ENCODE results near the gene CCDC78. TPM values are rescaled to one million over a fixed set of nuclear protein-coding genes. Genes with fewer than 3 reads are reported as not detected.

Gene CCDC78
- 0.94 and 2.1 TPM in 2 replicates for total RNA-seq

DNA sequence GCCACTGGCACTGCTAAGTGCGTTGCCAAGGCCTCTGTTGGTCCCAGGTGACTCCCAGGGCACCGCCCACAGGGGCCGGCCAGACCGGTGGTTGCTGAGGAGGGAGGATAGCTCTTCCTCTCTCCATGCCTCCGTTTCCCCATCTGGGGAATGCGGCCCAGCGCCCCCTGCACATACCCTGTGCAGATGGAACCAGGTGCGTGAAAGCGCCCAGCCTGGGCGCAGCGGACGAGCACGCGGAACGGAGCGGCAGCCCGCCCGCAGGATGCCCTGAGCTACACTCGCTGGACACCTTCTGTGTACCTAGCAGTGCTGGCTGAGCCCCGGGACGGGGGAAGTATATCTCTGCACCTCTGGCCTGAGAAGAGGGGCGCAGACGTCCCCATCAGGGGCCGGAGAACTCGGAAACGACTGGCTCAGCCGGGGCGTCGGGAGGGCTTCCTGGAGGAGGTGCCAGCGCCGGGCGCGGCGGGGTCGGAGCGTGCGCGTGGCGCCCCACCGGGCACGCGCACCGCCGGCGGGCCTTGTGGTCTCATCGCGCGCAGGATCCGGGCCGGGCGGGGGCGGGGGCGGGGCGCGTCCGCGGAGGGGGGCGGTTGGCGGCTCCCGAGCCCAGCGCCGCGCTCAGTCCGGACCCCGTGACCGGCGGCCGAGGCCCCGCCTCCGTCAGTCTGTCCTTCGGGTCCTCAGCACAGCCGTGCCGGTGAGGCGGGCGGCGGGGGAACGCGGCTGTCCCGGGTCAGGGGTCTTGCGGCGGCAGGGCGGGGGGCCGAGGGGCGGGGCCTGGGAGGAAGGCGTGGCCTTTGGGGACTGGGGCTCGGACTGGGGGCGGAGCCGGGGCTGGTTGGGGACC lies at the start of gene CCDC78, which contains the start of gene HAGHL:
TSS of gene CCDC78 (minus strand) at position 6 of the 853 bp plus-strand sequence. CDS start 76 bp downstream, outside the sequence.
TSS of gene HAGHL (plus strand) at position 669 of the 853 bp plus-strand sequence. CDS start 404 bp downstream, outside the sequence.

DNA sequence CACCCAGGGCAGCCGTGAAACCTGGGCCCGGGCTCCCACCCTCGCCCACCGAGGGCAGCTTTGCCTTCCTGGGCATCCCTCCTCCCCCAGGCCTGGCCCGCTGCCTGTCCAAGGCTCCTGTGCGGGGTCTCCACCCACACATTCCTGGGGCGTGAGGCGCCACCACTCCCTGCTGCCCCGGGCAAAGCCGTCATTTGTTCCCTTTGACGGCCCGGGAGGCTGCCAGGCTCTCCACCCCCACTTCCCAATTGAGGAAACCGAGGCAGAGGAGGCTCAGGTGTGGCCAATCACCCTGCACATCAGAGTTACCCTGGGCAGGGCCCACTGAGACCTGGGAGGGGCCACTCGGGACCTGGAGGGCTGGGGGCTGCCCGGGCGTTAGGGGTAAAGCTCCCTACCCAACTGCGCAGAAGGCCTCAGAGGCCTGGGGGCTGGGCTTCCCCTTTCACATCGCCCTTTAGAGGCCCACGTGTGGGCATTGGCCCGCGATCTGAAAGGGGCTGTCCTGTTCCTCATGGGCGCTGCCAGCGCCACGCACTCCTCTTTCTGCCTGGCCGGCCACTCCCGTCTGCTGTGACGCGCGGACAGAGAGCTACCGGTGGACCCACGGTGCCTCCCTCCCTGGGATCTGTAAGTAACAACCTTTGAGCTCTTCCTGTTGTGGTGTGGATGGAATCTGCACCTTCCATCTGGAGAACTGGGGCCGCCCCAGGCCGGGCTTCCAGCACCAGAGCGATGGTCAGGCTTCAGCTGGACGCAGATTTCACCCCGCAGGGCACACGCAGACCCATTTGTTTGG lies 34.5 kb upstream of the CCDC78 start, which contains the start of gene MSLN:
TSS of gene MSLN (plus strand) at position 190 of the 799 bp plus-strand sequence. CDS start 1,947 bp downstream, outside the sequence.

DNA sequence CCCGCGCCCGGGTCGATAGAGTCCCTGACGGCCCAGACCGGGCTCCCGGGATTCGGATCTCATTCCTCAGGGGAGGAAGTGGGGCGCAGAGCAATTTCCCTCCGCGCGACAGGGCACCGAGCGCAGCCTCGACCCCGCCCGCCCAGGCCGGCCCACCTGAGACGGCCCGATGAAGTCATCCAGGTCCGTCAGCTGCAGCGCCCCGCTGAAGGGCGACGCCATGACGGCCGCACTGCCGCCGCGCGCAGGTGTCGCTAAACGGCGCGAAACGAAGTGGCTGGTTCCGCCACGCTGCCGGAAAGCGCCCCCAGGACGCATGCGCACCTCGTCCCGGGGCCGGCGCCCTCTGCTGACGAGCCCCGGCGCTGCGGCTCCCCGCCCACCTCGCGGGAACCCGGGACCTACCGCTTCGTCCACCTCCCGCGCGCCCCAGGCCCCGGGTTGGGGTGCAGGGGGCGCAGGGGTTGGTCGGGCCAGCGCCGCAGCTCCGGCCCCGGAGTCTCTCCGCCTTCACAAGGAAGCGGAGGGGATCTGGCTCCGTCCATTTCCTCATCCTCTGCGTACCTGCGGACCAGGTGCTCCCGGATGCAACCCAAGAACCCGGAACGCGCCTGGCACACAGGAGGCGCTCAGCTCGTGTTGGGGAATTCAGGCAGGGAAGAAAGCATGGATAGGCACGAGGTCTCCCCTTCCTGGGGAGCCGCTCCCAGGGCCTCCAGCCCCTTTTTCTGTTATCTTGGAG lies 14.7 kb upstream of the CCDC78 start, which contains the start of gene CIAO3:
TSS of gene CIAO3 (minus strand) at position 234 of the 742 bp plus-strand sequence. CDS start at position 222, 12 bp downstream.

DNA sequence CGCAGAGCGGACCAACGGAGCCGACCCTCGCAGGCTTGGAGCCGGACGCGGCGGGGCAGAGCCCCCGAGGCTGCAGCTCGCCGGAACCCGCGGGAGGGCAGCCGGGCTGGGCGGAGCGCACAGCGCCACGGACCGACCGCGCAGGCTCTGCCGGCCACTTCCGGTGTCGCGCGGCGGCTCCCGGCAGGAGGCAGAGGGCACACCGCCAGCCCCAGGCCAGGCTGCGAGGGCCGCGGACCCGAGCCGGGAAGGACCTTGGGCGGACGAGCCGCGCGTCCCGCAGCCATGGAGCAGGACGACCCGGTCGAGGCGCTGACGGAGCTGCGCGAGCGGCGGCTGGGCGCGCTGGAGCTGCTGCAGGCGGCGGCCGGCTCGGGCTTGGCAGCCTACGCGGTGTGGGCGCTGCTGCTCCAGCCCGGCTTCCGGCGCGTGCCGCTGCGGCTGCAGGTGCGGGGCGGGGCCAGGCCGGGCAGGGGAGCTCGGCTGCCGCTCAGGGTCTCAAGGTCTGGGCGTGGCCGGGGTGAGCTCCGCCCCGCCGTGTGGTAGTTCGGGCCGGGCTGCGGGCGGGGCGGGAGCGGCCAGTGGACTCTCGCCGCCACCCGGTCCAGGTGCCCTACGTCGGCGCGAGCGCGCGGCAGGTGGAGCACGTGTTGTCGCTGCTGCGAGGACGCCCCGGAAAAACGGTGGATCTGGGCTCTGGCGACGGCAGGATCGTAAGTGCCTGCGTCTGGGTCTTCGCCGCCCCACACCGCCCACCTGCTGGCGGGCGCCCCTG lies 5.1 kb downstream of the CCDC78 start, which contains the start of gene ANTKMT:
TSS of gene ANTKMT (plus strand) at position 157 of the 775 bp plus-strand sequence. CDS start at position 286, 129 bp downstream.

DNA sequence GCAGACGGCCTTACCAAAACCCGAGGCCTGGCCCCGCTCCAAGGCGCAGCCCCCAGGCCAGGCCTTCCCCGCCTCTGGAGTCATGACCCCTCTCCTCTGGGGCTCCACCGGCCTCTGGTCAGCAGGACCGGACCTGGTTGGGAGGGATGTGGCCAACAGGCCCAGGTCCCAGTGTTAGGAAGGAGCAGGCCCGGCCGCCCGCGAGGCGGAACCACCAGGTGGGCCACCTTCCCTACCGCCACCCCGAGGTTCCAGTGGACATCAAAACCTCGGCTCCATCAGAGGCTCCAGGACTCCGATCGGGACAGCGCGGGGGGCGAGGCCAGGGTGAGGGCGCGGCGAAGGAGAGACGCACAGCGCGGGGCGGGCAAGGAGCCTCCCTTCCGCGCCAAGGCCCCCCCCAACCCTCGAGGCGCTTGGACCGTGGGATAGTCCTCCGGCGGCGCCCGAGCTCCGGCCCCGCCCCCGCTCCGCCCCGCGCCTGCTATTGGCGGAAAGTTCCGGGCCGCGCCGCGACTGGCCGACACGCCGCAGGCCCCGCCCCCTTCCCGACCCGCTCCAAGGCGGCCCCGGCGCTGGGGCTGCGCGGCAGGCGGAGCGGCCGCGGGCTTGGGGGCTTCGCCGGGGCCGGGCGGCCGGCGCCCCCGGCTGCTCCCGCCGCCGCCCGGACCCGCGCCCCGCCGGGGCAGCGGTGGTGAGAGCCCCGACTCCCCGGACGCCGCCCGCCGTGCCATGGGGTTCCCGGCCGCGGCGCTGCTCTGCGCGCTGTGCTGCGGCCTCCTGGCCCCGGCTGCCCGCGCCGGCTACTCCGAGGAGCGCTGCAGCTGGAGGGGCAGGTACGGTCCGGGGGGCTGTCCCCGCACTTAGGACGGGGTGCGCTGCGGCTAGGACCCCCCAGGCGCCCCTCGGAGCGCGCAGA lies 11.4 kb downstream of the CCDC78 start, which contains the start of gene METRN:
TSS of gene METRN (plus strand) at position 561 of the 919 bp plus-strand sequence. CDS start at position 733, 172 bp downstream.

DNA sequence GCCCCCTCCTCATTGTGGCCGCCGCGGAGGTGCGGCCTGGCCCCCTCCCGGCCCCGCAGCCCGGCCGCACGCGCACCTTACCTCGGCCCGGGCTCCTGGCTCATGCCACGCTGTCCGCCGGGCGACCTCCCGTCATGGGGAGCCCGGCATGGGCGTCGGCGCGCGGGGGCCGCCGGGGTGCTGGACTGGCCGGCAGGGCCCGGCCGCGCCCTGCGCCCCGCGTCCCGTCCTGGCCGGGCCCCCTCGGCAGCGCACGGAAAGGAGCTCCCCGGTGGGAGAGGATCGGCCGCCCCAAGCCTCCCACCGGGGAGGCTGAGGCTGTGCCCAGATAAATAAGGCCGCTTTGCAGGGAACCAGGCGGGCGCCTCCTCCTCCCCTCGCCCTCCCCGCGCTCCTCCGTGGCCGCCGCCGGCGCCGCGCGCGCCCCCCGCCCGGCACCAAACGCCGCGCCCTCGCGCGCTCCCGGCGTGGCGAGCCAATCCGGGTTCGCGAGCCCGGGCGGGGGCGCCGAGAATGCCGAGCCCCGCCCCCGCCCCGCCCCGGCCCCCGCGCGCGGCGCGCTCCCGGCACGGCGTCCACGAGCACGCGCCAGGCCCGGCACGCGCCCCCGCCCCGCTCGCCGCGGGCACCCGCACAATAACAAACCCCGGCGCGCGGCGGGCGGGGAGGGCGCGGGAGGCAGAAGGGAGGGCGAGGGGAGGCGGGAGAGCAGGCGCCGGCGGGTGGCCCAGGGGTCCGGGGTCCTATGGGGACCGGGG lies 20.6 kb downstream of the CCDC78 start, which contains the start of gene FBXL16:
TSS of gene FBXL16 (minus strand) at position 371 of the 758 bp plus-strand sequence. CDS start 8,396 bp downstream, outside the sequence.

DNA sequence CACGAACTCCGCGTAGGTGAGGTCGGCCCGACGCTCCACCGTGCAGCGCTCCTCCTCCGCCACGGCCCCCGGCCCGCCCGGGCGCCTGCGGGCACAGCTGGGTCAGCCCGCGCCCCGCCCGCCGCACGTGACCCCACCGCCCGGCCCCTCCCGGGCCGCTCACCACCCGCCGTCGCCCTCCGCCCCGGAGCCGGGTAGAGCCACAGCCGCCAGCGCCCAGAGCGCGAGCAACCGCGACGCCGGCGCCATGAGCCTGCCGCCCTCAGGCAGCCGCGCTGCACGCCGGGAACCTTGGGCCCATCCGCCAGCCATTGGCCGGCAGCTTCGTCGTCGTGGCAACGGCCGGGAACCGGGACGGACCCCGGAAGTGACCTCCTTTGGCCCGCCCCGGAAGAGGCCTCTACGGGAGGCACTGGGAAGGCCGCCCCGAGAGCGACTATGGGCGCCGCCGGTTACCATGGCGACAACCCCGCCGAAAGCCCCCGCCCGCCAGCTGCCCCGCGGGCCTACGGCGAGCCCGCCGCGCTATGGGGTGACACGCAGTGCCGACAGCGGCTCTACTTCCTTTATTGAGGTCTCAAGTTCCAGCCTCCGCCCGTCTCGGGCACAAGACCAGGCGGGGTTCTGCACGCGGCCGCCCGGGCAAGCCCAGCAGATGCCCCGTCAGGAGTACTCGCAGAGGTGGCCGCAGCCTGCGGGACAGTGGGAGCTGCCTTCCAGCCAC lies 42.0 kb downstream of the CCDC78 start, which contains the start of gene JMJD8:
TSS of gene JMJD8 (minus strand) at position 264 of the 724 bp plus-strand sequence. CDS start at position 249, 15 bp downstream.

DNA sequence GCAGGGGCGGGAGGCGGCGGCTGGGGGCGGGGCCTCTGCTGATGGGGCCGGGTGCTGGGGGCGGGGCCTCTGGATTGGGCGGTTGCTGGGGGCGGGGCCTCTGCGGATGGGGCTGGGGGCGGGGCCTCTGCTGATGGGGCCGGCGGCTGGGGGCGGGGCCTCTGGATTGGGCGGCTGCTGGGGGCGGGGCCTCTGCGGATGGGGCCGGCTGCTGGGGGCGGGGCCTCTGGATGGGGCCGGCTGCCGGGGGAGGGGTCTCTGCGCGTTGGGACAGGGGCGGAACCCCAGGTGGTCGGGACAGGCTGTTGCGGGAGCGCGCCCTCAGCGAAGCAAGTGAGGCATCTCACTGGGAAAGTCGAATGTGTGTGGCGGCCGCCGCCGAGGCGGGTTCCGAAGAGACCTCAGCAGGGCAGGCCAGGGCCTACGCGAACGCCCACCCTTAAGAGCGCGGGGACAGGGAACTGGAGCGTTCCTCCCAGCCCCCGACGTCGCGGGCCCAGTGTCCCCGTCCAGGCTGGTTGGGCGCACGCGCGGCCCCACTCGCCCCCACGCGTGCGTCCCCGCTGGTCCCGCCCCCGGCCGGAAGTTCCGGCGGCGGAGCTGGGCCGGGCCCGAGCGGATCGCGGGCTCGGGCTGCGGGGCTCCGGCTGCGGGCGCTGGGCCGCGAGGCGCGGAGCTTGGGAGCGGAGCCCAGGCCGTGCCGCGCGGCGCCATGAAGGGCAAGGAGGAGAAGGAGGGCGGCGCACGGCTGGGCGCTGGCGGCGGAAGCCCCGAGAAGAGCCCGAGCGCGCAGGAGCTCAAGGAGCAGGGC lies 46.2 kb downstream of the CCDC78 start, which contains the start of gene STUB1:
TSS of gene STUB1 (plus strand) at position 597 of the 811 bp plus-strand sequence. CDS start at position 713, 116 bp downstream.

DNA sequence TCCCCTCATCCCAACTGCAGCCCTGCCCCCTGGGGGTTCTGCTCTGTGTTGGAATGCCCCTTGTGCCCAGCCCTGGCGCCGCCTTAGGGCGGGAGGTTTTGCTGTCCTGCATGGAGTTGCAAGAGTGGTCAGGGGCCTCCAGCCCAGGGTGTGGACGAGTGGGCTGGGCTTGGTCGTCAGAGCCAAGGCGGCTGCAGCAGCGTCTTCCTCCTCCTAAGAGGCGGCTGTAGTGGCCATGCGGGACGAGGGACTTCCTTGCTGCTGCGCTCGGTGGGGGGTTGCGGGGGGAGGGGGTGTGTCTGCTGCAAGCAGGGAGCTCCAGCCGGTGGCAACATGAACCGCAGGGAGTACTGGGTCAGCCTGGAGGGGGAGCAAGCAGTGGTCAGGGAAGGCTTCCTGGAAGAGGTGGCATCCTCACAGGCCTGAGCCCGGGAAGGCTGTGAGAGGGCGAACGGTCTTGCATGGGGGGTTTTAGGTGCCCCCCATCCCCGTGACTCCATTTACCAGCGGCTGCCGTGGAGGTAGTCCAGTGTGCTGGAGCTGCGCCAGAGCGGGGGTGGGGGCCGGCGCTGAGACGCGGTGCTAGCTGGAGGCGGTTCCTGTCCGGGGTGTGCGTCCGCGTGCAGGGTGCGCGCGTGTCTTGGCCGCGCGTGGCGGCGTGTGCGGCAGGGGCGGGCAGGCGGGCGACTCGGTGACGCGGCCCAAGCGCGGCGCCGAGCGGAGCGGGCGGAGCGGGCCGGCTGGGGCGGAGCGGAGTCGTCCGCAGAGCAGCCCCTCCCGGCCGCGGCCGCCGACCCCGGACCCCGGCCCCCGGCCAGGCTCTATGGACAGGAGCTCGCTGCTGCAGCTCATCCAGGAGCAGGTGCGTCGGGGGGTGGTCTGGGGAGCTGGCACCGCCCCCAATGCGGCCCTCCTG lies 51.0 kb downstream of the CCDC78 start, which contains the start of gene RHBDL1:
TSS of gene RHBDL1 (plus strand) at position 704 of the 916 bp plus-strand sequence. CDS start at position 824, 120 bp downstream.

Other genes with a start within 250 kb of the CCDC78 start
- gene CAPN15, start 198.7 kb downstream of the CCDC78 start, total RNA-seq: 36.5 and 48.2 TPM in 2 replicates
- not detected in 2 replicates for gene PRR35, start 166.0 kb downstream of the CCDC78 start, total RNA-seq
- 3.8 and 5.0 TPM in 2 replicates for gene NHLRC4, start 159.4 kb downstream of the CCDC78 start, total RNA-seq
- 28.5 and 35.1 TPM in 2 replicates for gene PIGQ, start 156.5 kb downstream of the CCDC78 start, total RNA-seq
- gene RAB40C, start 136.4 kb downstream of the CCDC78 start, total RNA-seq: 16.9 and 19.4 TPM in 2 replicates
- gene WFIKKN1, start 95.5 kb downstream of the CCDC78 start, total RNA-seq: 0.12 TPM in 1 of 2 replicates, not detected in the other
- 152 and 181 TPM in 2 replicates for gene METTL26, start 90.1 kb downstream of the CCDC78 start, total RNA-seq
- 23.7 and 31.7 TPM in 2 replicates for gene MCRIP2, start 84.6 kb downstream of the CCDC78 start, total RNA-seq
- 8.5 TPM in 2 replicates for gene WDR90, start 77.1 kb downstream of the CCDC78 start, total RNA-seq
- 46.9 and 47.1 TPM in 2 replicates for gene RHOT2, start 58.3 kb downstream of the CCDC78 start, total RNA-seq
- gene RHBDL1, start 50.8 kb downstream of the CCDC78 start, total RNA-seq: 0.58 and 4.4 TPM in 2 replicates
- 163 and 189 TPM in 2 replicates for gene STUB1, start 46.0 kb downstream of the CCDC78 start, total RNA-seq
- 58.3 and 58.7 TPM in 2 replicates for gene JMJD8, start 42.1 kb downstream of the CCDC78 start, total RNA-seq
- 10.3 and 12.1 TPM in 2 replicates for gene WDR24, start 36.0 kb downstream of the CCDC78 start, total RNA-seq
- 0.17 and 0.93 TPM in 2 replicates for gene FBXL16, start 20.6 kb downstream of the CCDC78 start, total RNA-seq
- 119 and 164 TPM in 2 replicates for gene METRN, start 11.3 kb downstream of the CCDC78 start, total RNA-seq
- gene ANTKMT, start 5.3 kb downstream of the CCDC78 start, total RNA-seq: 32.9 and 39.3 TPM in 2 replicates
- gene HAGHL, start 663 bp upstream of the CCDC78 start, total RNA-seq: 5.5 and 13.9 TPM in 2 replicates
- 13.4 and 18.3 TPM in 2 replicates for gene CIAO3, start 14.6 kb upstream of the CCDC78 start, total RNA-seq
- gene MSLN, start 34.3 kb upstream of the CCDC78 start, total RNA-seq: 1.6 and 2.0 TPM in 2 replicates
- 17.6 and 21.6 TPM in 2 replicates for gene RPUSD1, start 61.9 kb upstream of the CCDC78 start, total RNA-seq
- 1.6 and 7.8 TPM in 2 replicates for gene CHTF18, start 62.2 kb upstream of the CCDC78 start, total RNA-seq
- gene GNG13, start 74.3 kb upstream of the CCDC78 start, total RNA-seq: not detected in 2 replicates
- 17.4 and 19.4 TPM in 2 replicates for gene LMF1, start 244.5 kb upstream of the CCDC78 start, total RNA-seq

All from pericardium fibroblast (primary cell).